Upper lobe of left lung (tissue), 4 donors: ENCODE measurements around the gene LRRC74A.

Source experiments
- EP300 ChIP-seq, 4 donors: sonication (generic); formaldehyde crosslinking; IDR thresholded peaks; one replicate each; pipeline ENCODE4 v1.5.1; 2017; ENCODE audit warnings: antibody characterized with exemption in 4 of 4, control low read depth in 2 of 4
- POLR2A ChIP-seq, 4 donors: fragments of 450-650 bp; IDR thresholded peaks; one replicate each; pipeline ENCODE4 v1.5.1; 2016 to 2017; ENCODE audit warnings: antibody characterized with exemption in 4 of 4, mild to moderate bottlenecking in 2 of 4
- POLR2AphosphoS5 ChIP-seq, 2 donors: sonication (generic); formaldehyde crosslinking; IDR thresholded peaks; one replicate each; pipeline ENCODE4 v1.5.1; 2017; ENCODE audit warnings: antibody characterized with exemption in 2 of 2
- TF ChIP-seq, protein P1 (sequence below), 6 experiments: fragments of 450-650 bp in 4 of 6; fragments of 200-600 bp in 2 of 6; sonication (generic) in 2 of 6; IDR thresholded peaks; one replicate each; pipeline ENCODE4 v1.5.1; 2016 to 2019; ENCODE audit warnings: antibody characterized with exemption in 6 of 6

DNA sequence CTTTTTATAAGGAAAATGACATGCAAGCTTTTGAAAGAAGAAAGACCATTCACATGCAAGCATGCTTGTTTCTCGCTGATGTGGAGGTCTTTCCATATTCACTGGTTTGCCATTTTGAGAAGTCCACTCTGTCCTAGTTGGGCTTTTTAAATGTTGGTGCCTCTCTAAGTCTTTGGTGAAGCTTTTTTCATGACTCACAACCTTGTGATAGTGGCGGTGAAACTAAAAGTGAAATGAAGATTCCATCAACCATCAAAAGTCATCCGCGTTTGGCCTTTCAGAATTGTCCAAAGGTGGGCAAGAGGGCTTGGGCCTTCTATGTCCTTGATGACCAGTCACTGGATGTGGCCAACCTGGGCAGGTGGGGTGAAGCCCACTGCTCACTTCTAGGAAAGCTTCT lies 4.3 kb downstream of the LRRC74A start:
- TF ChIP-seq, protein P1, sequence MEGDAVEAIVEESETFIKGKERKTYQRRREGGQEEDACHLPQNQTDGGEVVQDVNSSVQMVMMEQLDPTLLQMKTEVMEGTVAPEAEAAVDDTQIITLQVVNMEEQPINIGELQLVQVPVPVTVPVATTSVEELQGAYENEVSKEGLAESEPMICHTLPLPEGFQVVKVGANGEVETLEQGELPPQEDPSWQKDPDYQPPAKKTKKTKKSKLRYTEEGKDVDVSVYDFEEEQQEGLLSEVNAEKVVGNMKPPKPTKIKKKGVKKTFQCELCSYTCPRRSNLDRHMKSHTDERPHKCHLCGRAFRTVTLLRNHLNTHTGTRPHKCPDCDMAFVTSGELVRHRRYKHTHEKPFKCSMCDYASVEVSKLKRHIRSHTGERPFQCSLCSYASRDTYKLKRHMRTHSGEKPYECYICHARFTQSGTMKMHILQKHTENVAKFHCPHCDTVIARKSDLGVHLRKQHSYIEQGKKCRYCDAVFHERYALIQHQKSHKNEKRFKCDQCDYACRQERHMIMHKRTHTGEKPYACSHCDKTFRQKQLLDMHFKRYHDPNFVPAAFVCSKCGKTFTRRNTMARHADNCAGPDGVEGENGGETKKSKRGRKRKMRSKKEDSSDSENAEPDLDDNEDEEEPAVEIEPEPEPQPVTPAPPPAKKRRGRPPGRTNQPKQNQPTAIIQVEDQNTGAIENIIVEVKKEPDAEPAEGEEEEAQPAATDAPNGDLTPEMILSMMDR (IDR thresholded peaks at IDR 0.05), result no peak
- TF ChIP-seq POLR2A (IDR thresholded peaks at IDR 0.05), result no peak
- TF ChIP-seq EP300 (IDR thresholded peaks at IDR 0.05), result no peak
- no peak for TF ChIP-seq POLR2AphosphoS5 (IDR thresholded peaks at IDR 0.05)
